K562 (cell line): ENCODE results near the gene P4HB. TPM values are rescaled to one million over a fixed set of nuclear protein-coding genes. Genes with fewer than 3 reads are reported as not detected.
A peak's percentile ranks its signal among the peaks of the same experiment; 100 is the strongest.

Experiments
- ATAC-seq: fragments of 200-7000 bp; cut with Tn5 transposase; 3 replicates; pipeline ENCODE4 v1.9.1; 2020; ENCODE audit warnings: moderate library complexity
- BruUV-seq: library from RNA; stranded (reverse); fragments of 400-500 nt; replicated peaks from 2 replicates; lab custom pipeline; 2021; lab: Mats Ljungman, UMichigan
- CTCF ChIA-PET: fragments of 300-600 bp; formaldehyde crosslinking; extraction: SDS; loops from one replicate; lab custom pipeline; 2021; ENCODE audit warnings: low intra/inter-chr PET ratio; lab: Yijun Ruan, JAX
- POLR2A ChIA-PET: fragments of 300-600, 350-650 bp; sonication (Branson Sonifier 250); formaldehyde crosslinking; extraction: SDS; loops from one replicate; lab custom pipeline; 2021; ENCODE audit warnings: antibody characterized with exemption, inconsistent platforms; lab: Yijun Ruan, JAX
- DNase-seq, 4 experiments: peaks; one replicate each; pipeline versions ENCODE4 v3.0.0 to v3.0.0-alpha.2; 2011 to 2018; ENCODE audit warnings: low spot score in 3 of 4, mixed read lengths in 3 of 4; ENCODE audit errors: extremely low read depth in 1 of 4
- FAIRE-seq: peaks from 2 replicates; lab custom pipeline; 2011; peaks lifted over from hg19 to GRCh38; lab: Jason Lieb, UNC
- H2AFZ ChIP-seq: 2 replicates; pipeline ENCODE4 v1.6.0; 2011; ENCODE audit warnings: low read depth, low read length, control low read depth, inconsistent platforms
- H3K27ac ChIP-seq: fragments of 200-600 bp; 3 replicates; pipeline ENCODE4 v1.8.0; 2011; ENCODE audit warnings: low read depth, mild to moderate bottlenecking, control low read depth, inconsistent platforms, low read length, moderate library complexity, mixed read lengths; ENCODE audit errors: extremely low read depth
- H3K27me3 ChIP-seq, 2 experiments: fragments of 300-600 bp in 1 of 2; 2 replicates in 1 of 2; 3 replicates in 1 of 2; pipeline versions ENCODE4 v1.6.0 to v1.8.0; 2011; ENCODE audit warnings: inconsistent platforms in 2 of 2, low read length in 2 of 2, mild to moderate bottlenecking in 1 of 2, mixed read lengths in 1 of 2, moderate library complexity in 1 of 2; ENCODE audit not compliant: control insufficient read depth in 2 of 2, insufficient read depth in 2 of 2
- H3K36me3 ChIP-seq: fragments of 300-600 bp; 3 replicates; pipeline ENCODE4 v1.8.0; 2011; ENCODE audit warnings: mild to moderate bottlenecking, low read length, inconsistent platforms; ENCODE audit not compliant: control insufficient read depth, insufficient read depth
- H3K4me1 ChIP-seq, 2 experiments: fragments of 200-600 bp in 1 of 2; replicated peaks in 1 of 2; 2 replicates in 1 of 2; 3 replicates in 1 of 2; pipeline versions ENCODE4 v1.5.1 to v1.8.0; 2011; ENCODE audit warnings: inconsistent platforms in 2 of 2, low read length in 2 of 2, mild to moderate bottlenecking in 1 of 2, mixed read lengths in 1 of 2, moderate library complexity in 1 of 2; ENCODE audit not compliant: control insufficient read depth in 2 of 2, insufficient read depth in 2 of 2
- H3K4me2 ChIP-seq: 2 replicates; pipeline ENCODE4 v1.6.1; 2011; ENCODE audit warnings: low read length, control low read depth, inconsistent platforms, mixed read lengths; ENCODE audit not compliant: insufficient read depth
- H3K4me3 ChIP-seq: fragments of 200-600 bp; sonication (generic), shearing (Covaris generic); 2 replicates; pipeline ENCODE4 v1.5.1; 2016; ENCODE audit warnings: control low read depth, inconsistent platforms
- H3K79me2 ChIP-seq: fragments of 200-600 bp; 3 replicates; pipeline ENCODE4 v1.8.0; 2011; ENCODE audit warnings: low read length, inconsistent platforms; ENCODE audit not compliant: control insufficient read depth, insufficient read depth
- H3K9ac ChIP-seq, 2 experiments: 2 replicates each; pipeline versions ENCODE4 v1.6.0 to v1.6.1; 2011; ENCODE audit warnings: low read depth in 2 of 2, low read length in 2 of 2, control low read depth in 1 of 2, inconsistent platforms in 1 of 2, mild to moderate bottlenecking in 1 of 2, mixed read lengths in 1 of 2; ENCODE audit not compliant: insufficient read depth in 1 of 2
- H3K9me1 ChIP-seq: one replicate; pipeline ENCODE4 v1.6.0; 2011; ENCODE audit warnings: inconsistent platforms, mild to moderate bottlenecking, low read length, moderate library complexity; ENCODE audit not compliant: control insufficient read depth, insufficient read depth
- H3K9me3 ChIP-seq: replicated peaks from 2 replicates; pipeline ENCODE4 v1.5.1; 2011; ENCODE audit warnings: low read depth, low read length, inconsistent platforms; ENCODE audit not compliant: control insufficient read depth, insufficient read depth
- H4K20me1 ChIP-seq: replicated peaks from 2 replicates; pipeline ENCODE4 v1.6.1; 2011; ENCODE audit warnings: low read length, inconsistent platforms, mixed read lengths; ENCODE audit not compliant: control insufficient read depth, insufficient read depth
- ZFP36 ChIP-seq: fragments of 150-350 bp; IDR thresholded peaks from 2 replicates; pipeline ENCODE4 v1.6.1; 2018; ENCODE audit warnings: low read length, low read depth; ENCODE audit not compliant: partially characterized antibody
- WGBS: fragments of 100-300 bp; shearing (Covaris generic); methylation state at CpG from one replicate; pipeline ENCODE4 v1.1.6; 2016; ENCODE audit warnings: low coverage, mixed read lengths; ENCODE audit not compliant: insufficient coverage; ENCODE audit errors: missing lambda C conversion rate; 5-methylcytosine and 5-hydroxymethylcytosine counted together
- in situ Hi-C: fragments of 300-500 bp; cut with MboI; formaldehyde crosslinking; loops from 4 replicates; pipeline ENCODE4 v1.15.0; 2018; ENCODE audit warnings: inconsistent platforms, mixed read lengths
- intact Hi-C: fragments of 100-400 bp; cut with micrococcal nuclease; formaldehyde crosslinking; loops from 2 replicates; pipeline ENCODE4 v1.14.2; 2022
- polyA plus RNA-seq, 8 experiments: library from polyadenylated mRNA; depleted of rRNA in 4 of 8; stranded (reverse) in 5 of 8; unstranded in 3 of 8; fragments of >200 nt; fragmentation: Nextera tagmentation in 2 of 8; fragmentation: Illumina TruSeq in 1 of 8; extraction: Ambion mirVana in 2 of 8; extraction: Trizol in 1 of 8; gene quantifications; 2 replicates each; pipeline versions ENCODE4 v1.2.1 to v1.2.3, GENCODE V29; 2011 to 2014; ENCODE audit warnings: inconsistent platforms in 1 of 8, missing spikeins in 1 of 8
- total RNA-seq, 7 experiments: library from RNA; depleted of rRNA in 6 of 7; stranded (reverse); fragments of >200 nt in 6 of 7; fragmentation: Illumina TruSeq in 2 of 7; extraction: Trizol in 2 of 7; gene quantifications; 2 replicates each; pipeline versions ENCODE4 v1.2.1 to v1.2.3, GENCODE V29; 2011 to 2021; ENCODE audit warnings: low replicate concordance in 1 of 7
- TF ChIP-seq, protein P1 (sequence below): sonication (generic); formaldehyde crosslinking; IDR thresholded peaks from 2 replicates; pipeline ENCODE4 v1.9.0; 2022; ENCODE audit warnings: mild to moderate bottlenecking, missing genetic modification reagents
- TF ChIP-seq, protein P2 (sequence below), 2 experiments: IDR thresholded peaks in 1 of 2; conservative IDR thresholded peaks in 1 of 2; 2 replicates each; pipeline ENCODE4 v1.6.1; 2016; ENCODE audit warnings: low read depth in 2 of 2, mild to moderate bottlenecking in 1 of 2, missing compliant biosample characterization in 1 of 2, missing genetic modification characterization in 1 of 2, moderate library complexity in 1 of 2
- TF ChIP-seq, protein P3 (sequence below), 3 experiments: IDR thresholded peaks in 2 of 3; conservative IDR thresholded peaks in 1 of 3; 2 replicates each; pipeline ENCODE4 v1.5.1; 2011 to 2012; ENCODE audit warnings: low read length in 3 of 3, mild to moderate bottlenecking in 3 of 3, control low read depth in 2 of 3, improper control_type of control experiment in 1 of 3, inconsistent platforms in 1 of 3, low read depth in 1 of 3, mixed read lengths in 1 of 3, moderate library complexity in 1 of 3; ENCODE audit not compliant: insufficient read depth in 2 of 3
- TF ChIP-seq, protein P4 (sequence below): IDR thresholded peaks from 2 replicates; pipeline ENCODE4 v1.6.1; 2011; ENCODE audit warnings: borderline replicate concordance, low read depth, mild to moderate bottlenecking, moderate library complexity, low read length; ENCODE audit not compliant: insufficient read depth, poor library complexity, severe bottlenecking

The P4HB gene
- total and polyA plus RNA-seq, 9 of the 15 experiments (the other 6 are each of a cell fraction or from before 2014, with no cell fraction given), result 4.4 to 645 (median 325) TPM

DNA sequence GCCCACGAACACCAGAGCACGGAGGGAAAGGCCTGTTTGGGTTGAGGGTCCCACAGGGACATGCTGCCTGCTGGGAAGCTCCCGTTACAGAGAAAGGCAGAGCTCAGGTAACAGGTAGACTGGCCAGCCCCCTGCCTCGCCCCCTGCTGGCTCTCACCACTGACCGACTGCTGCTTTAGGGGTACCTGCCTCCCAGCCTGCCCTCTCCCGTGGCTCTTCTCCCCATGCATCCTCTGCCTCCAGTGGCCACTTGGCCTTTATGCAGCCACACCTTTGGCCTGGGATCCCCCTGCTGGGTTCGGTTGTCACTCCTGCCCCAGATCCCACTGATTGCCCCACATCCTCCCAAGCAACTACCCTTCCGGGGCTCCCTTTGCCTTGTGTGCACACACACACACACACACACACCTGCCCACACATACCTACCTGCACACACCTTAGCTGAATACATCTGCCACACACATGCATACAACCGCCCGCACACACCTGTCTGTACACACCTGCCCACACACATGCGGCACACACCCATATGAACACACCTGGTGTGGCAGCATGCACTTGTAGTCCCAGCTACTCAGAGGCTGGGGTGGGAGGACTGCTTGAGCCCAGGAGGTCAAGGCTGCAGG is 34.4 kb downstream of the P4HB start:
- in situ Hi-C loops, result no loop called here
- H3K4me3 ChIP-seq, result no peak overlapping the region
- BruUV-seq, result no TSS peak
- no peaks in the 10 kb centered on the region for H4K20me1 ChIP-seq
- no peaks in the 10 kb centered on the region for H3K36me3 ChIP-seq
- FAIRE-seq, result no peak
- TF ChIP-seq, protein P1, sequence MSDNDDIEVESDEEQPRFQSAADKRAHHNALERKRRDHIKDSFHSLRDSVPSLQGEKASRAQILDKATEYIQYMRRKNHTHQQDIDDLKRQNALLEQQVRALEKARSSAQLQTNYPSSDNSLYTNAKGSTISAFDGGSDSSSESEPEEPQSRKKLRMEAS, result 0 out of 2 replicates have a peak, but pooled peaks have one; percentile 18
- TF ChIP-seq, protein P2, sequence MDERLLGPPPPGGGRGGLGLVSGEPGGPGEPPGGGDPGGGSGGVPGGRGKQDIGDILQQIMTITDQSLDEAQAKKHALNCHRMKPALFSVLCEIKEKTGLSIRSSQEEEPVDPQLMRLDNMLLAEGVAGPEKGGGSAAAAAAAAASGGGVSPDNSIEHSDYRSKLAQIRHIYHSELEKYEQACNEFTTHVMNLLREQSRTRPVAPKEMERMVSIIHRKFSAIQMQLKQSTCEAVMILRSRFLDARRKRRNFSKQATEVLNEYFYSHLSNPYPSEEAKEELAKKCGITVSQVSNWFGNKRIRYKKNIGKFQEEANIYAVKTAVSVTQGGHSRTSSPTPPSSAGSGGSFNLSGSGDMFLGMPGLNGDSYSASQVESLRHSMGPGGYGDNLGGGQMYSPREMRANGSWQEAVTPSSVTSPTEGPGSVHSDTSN (CRISPR knock-in tag; IDR thresholded peaks at IDR 0.05; ENCODE audit: low read depth), result no peak
- TF ChIP-seq, protein P2 (tag; conservative IDR thresholded peaks at IDR 0.05; ENCODE audit: low read depth), result no peak
- no peak for TF ChIP-seq ZFP36
- TF ChIP-seq, protein P3, sequence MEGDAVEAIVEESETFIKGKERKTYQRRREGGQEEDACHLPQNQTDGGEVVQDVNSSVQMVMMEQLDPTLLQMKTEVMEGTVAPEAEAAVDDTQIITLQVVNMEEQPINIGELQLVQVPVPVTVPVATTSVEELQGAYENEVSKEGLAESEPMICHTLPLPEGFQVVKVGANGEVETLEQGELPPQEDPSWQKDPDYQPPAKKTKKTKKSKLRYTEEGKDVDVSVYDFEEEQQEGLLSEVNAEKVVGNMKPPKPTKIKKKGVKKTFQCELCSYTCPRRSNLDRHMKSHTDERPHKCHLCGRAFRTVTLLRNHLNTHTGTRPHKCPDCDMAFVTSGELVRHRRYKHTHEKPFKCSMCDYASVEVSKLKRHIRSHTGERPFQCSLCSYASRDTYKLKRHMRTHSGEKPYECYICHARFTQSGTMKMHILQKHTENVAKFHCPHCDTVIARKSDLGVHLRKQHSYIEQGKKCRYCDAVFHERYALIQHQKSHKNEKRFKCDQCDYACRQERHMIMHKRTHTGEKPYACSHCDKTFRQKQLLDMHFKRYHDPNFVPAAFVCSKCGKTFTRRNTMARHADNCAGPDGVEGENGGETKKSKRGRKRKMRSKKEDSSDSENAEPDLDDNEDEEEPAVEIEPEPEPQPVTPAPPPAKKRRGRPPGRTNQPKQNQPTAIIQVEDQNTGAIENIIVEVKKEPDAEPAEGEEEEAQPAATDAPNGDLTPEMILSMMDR (IDR thresholded peaks at IDR 0.05 in 2 of 3, conservative IDR thresholded peaks at IDR 0.05 in 1 of 3; ENCODE audit: insufficient read depth in 2 of 3, low read depth in 1 of 3, low read length in 3 of 3), result peak; percentile 43 to 81 (median 47)
- TF ChIP-seq, protein P4, sequence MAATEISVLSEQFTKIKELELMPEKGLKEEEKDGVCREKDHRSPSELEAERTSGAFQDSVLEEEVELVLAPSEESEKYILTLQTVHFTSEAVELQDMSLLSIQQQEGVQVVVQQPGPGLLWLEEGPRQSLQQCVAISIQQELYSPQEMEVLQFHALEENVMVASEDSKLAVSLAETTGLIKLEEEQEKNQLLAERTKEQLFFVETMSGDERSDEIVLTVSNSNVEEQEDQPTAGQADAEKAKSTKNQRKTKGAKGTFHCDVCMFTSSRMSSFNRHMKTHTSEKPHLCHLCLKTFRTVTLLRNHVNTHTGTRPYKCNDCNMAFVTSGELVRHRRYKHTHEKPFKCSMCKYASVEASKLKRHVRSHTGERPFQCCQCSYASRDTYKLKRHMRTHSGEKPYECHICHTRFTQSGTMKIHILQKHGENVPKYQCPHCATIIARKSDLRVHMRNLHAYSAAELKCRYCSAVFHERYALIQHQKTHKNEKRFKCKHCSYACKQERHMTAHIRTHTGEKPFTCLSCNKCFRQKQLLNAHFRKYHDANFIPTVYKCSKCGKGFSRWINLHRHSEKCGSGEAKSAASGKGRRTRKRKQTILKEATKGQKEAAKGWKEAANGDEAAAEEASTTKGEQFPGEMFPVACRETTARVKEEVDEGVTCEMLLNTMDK, result peak; percentile 16
- H3K9me3 ChIP-seq, result no peaks in the 10 kb centered on the region
- whole genome bisulfite sequencing, result 67% methylated on average over 11 of the region's 11 CpGs
- DNase-seq, result peak in 2 of 4 experiments; percentile 44 to 60
- peak overlapping the region; percentile 46 for H2AFZ ChIP-seq
- H3K4me1 ChIP-seq, result peaks cover 17 to 74% of the 10 kb centered on the region in 2 experiments
- H3K27ac ChIP-seq, result no peak overlapping the region
- ChIA-PET CTCF (no interaction called here), POLR2A (interaction anchor here (0.5 to 1.4 kb wide), 2 partner anchors 7 to 1289 kb away, joined by 3 read pairs; partner anchors contain the start of gene MCRIP1)
- intact Hi-C loops, result no loop called here
- no peaks in the 10 kb centered on the region for H3K9me1 ChIP-seq
- H3K4me2 ChIP-seq, result no peak overlapping the region
- no peaks in the 10 kb centered on the region for H3K27me3 ChIP-seq
- H3K79me2 ChIP-seq, result no peaks in the 10 kb centered on the region
- peak overlapping the region in 1 of 2 experiments; percentile 53; a peak in 2 of 4 replicates for H3K9ac ChIP-seq
- peak; percentile 29 for ATAC-seq
